Activated naive CD8-positive, alpha-beta T cell treated with anti-CD3 and anti-CD28 coated beads, Interleukin-2, amount 10 ng/mL, durations not matched to agents 7 days and 5 days (primary cell): ENCODE data around the gene ZMYM3. TPM values are rescaled to one million over a fixed set of nuclear protein-coding genes. Genes with fewer than 3 reads are reported as not detected.

Experiments used
- ATAC-seq: fragments of 150-1000 bp; cut with Tn5 transposase; one replicate; pipeline ENCODE4 v1.10.0; 2021; ENCODE audit warnings: low read depth, moderate library complexity
- POLR2A ChIA-PET: fragments of 350-600 bp; sonication (Branson Sonifier 250); formaldehyde crosslinking; loops from one replicate; lab custom pipeline; 2021; ENCODE audit warnings: antibody characterized with exemption; lab: Charles Lee
- DNase-seq: peaks from one replicate; pipeline ENCODE4 v3.0.0; 2021
- H3K27ac Mint-ChIP-seq: one replicate; pipeline ENCODE4 v1.8.0; 2022; ENCODE audit warnings: mild to moderate bottlenecking, mixed read lengths
- H3K27me3 Mint-ChIP-seq: one replicate; pipeline ENCODE4 v1.8.0; 2022; ENCODE audit warnings: mild to moderate bottlenecking, moderate library complexity, mixed read lengths
- H3K36me3 Mint-ChIP-seq: one replicate; pipeline ENCODE4 v1.8.0; 2021; ENCODE audit warnings: mild to moderate bottlenecking, mixed read lengths
- H3K4me1 Mint-ChIP-seq: one replicate; pipeline ENCODE4 v1.8.0; 2021; ENCODE audit warnings: mixed read lengths
- H3K4me3 Mint-ChIP-seq: one replicate; pipeline ENCODE4 v1.8.0; 2022; ENCODE audit warnings: mild to moderate bottlenecking, moderate library complexity, mixed read lengths
- H3K9me3 Mint-ChIP-seq: one replicate; pipeline ENCODE4 v1.8.0; 2021; ENCODE audit warnings: mixed read lengths
- total RNA-seq, 2 experiments: library from RNA; stranded (reverse); gene quantifications; one replicate each; pipeline ENCODE4 v1.2.3, GENCODE V29; 2021

ZMYM3 gene
- total RNA-seq, 2 experiments from 2014 or later, result 38.9 to 39.3 TPM

GRCh38 chrX:71244359-71245128 lies 9.4 kb downstream of the ZMYM3 start:
- ATAC-seq, result no peak
- Mint-ChIP-seq H3K27ac (no peak overlapping the region), H3K36me3 (peaks cover 23% of the 10 kb centered on the region), H3K9me3 (no peaks in the 10 kb centered on the region), H3K27me3 (no peaks in the 10 kb centered on the region), H3K4me1 (no peaks in the 10 kb centered on the region), H3K4me3 (no peak overlapping the region)
- POLR2A ChIA-PET, result no interaction called here
- DNase-seq, result no peak

- Mint-ChIP-seq H3K36me3 (peaks cover 25% of the 10 kb centered on the region), H3K9me3 (no peaks in the 10 kb centered on the region), H3K4me3 (no peak overlapping the region), H3K27ac (no peak overlapping the region), H3K27me3 (no peaks in the 10 kb centered on the region), H3K4me1 (no peaks in the 10 kb centered on the region)
- ATAC-seq, result no peak
- DNase-seq, result no peak
- POLR2A ChIA-PET, result no interaction called here
Measured at GRCh38 chrX:71241301-71241700, 12.6 kb downstream of the ZMYM3 start.

- Mint-ChIP-seq H3K36me3 (peaks cover 18% of the 10 kb centered on the region), H3K4me3 (no peak overlapping the region), H3K27me3 (no peaks in the 10 kb centered on the region), H3K9me3 (no peaks in the 10 kb centered on the region), H3K27ac (no peak overlapping the region), H3K4me1 (peaks cover 2% of the 10 kb centered on the region)
- POLR2A ChIA-PET, result no interaction called here
- DNase-seq (no peak), ATAC-seq (no peak)
Measured at GRCh38 chrX:71239781-71240180, 14.2 kb downstream of the ZMYM3 start.

GRCh38 chrX:71236836-71237235 lies 17.1 kb downstream of the ZMYM3 start:
- POLR2A ChIA-PET, result no interaction called here
- H3K9me3 Mint-ChIP-seq, result no peaks in the 10 kb centered on the region
- ATAC-seq (no peak), DNase-seq (no peak)
- no peaks in the 10 kb centered on the region for H3K27me3 Mint-ChIP-seq
- H3K4me3 Mint-ChIP-seq, result no peak overlapping the region
- H3K4me1 Mint-ChIP-seq, result peaks cover 2% of the 10 kb centered on the region
- H3K36me3 Mint-ChIP-seq, result peaks cover 13% of the 10 kb centered on the region
- no peak overlapping the region for H3K27ac Mint-ChIP-seq

- no peak overlapping the region for H3K4me3 Mint-ChIP-seq
- no peaks in the 10 kb centered on the region for H3K9me3 Mint-ChIP-seq
- peaks cover 2% of the 10 kb centered on the region for H3K4me1 Mint-ChIP-seq
- POLR2A ChIA-PET, result no interaction called here
- H3K27ac Mint-ChIP-seq, result no peak overlapping the region
- H3K36me3 Mint-ChIP-seq, result peaks cover 9% of the 10 kb centered on the region
- ATAC-seq (no peak), DNase-seq (no peak)
- peaks cover 2% of the 10 kb centered on the region for H3K27me3 Mint-ChIP-seq
Measured at GRCh38 chrX:71235482-71235881, 18.5 kb downstream of the ZMYM3 start.

- POLR2A ChIA-PET, result interaction anchor here (0.6 kb wide), 1 partner anchor 47 kb away, joined by 4 read pairs; no protein-coding TSS in a partner anchor
- H3K9me3 Mint-ChIP-seq, result no peaks in the 10 kb centered on the region
- no peaks in the 10 kb centered on the region for H3K36me3 Mint-ChIP-seq
- ATAC-seq (no peak), DNase-seq (no peak)
- H3K4me3 Mint-ChIP-seq, result no peak overlapping the region
- peaks cover 4% of the 10 kb centered on the region for H3K27me3 Mint-ChIP-seq
- no peak overlapping the region for H3K27ac Mint-ChIP-seq
- no peaks in the 10 kb centered on the region for H3K4me1 Mint-ChIP-seq
Measured at GRCh38 chrX:71228063-71228642, 25.8 kb downstream of the ZMYM3 start.

- Mint-ChIP-seq H3K9me3 (no peaks in the 10 kb centered on the region), H3K27ac (no peak overlapping the region), H3K4me3 (no peak overlapping the region), H3K27me3 (peaks cover 4% of the 10 kb centered on the region), H3K36me3 (no peaks in the 10 kb centered on the region), H3K4me1 (no peaks in the 10 kb centered on the region)
- no peak for DNase-seq
- POLR2A ChIA-PET, result interaction anchor here (0.6 kb wide), 1 partner anchor 47 kb away, joined by 4 read pairs; no protein-coding TSS in a partner anchor
- no peak for ATAC-seq
Measured at GRCh38 chrX:71227370-71228062, 26.4 kb downstream of the ZMYM3 start.

GRCh38 chrX:71225676-71226075 lies 28.3 kb downstream of the ZMYM3 start:
- DNase-seq (no peak), ATAC-seq (no peak)
- Mint-ChIP-seq H3K4me1 (no peaks in the 10 kb centered on the region), H3K9me3 (no peaks in the 10 kb centered on the region), H3K27ac (no peak overlapping the region), H3K4me3 (no peak overlapping the region), H3K27me3 (peaks cover 4% of the 10 kb centered on the region), H3K36me3 (no peaks in the 10 kb centered on the region)
- POLR2A ChIA-PET, result no interaction called here

GRCh38 chrX:71225009-71225408 lies 28.9 kb downstream of the ZMYM3 start:
- POLR2A ChIA-PET, result no interaction called here
- DNase-seq (no peak), ATAC-seq (no peak)
- H3K27ac Mint-ChIP-seq, result no peak overlapping the region
- H3K4me3 Mint-ChIP-seq, result no peak overlapping the region
- H3K9me3 Mint-ChIP-seq, result no peaks in the 10 kb centered on the region
- no peaks in the 10 kb centered on the region for H3K4me1 Mint-ChIP-seq
- peaks cover 3% of the 10 kb centered on the region for H3K27me3 Mint-ChIP-seq
- H3K36me3 Mint-ChIP-seq, result no peaks in the 10 kb centered on the region

GRCh38 chrX:71224098-71224708 lies 29.7 kb downstream of the ZMYM3 start:
- H3K4me1 Mint-ChIP-seq, result no peaks in the 10 kb centered on the region
- H3K36me3 Mint-ChIP-seq, result no peaks in the 10 kb centered on the region
- DNase-seq (no peak), ATAC-seq (no peak)
- no peak overlapping the region for H3K27ac Mint-ChIP-seq
- H3K9me3 Mint-ChIP-seq, result no peaks in the 10 kb centered on the region
- peaks cover 3% of the 10 kb centered on the region for H3K27me3 Mint-ChIP-seq
- H3K4me3 Mint-ChIP-seq, result no peak overlapping the region
- POLR2A ChIA-PET, result no interaction called here

GRCh38 chrX:71222929-71223328 lies 31.0 kb downstream of the ZMYM3 start, which contains the start of gene GJB1:
Gene GJB1 (plus strand): TSS chrX:71223224. CDS start chrX:71223708, 484 bp downstream.
- POLR2A ChIA-PET, result no interaction called here
- no peaks in the 10 kb centered on the region for H3K9me3 Mint-ChIP-seq
- DNase-seq (no peak), ATAC-seq (no peak)
- no peak within 1 kb of the TSS for H3K4me3 Mint-ChIP-seq
- peaks cover 3% of the 10 kb centered on the region for H3K27me3 Mint-ChIP-seq
- no peaks in the 10 kb centered on the region for H3K36me3 Mint-ChIP-seq
- H3K4me1 Mint-ChIP-seq, result no peaks in the 10 kb centered on the region
- no peak within 1 kb of the TSS for H3K27ac Mint-ChIP-seq

GRCh38 chrX:71221145-71221544 lies 32.8 kb downstream of the ZMYM3 start:
- DNase-seq (no peak), ATAC-seq (no peak)
- no peaks in the 10 kb centered on the region for H3K9me3 Mint-ChIP-seq
- H3K4me1 Mint-ChIP-seq, result peaks cover 4% of the 10 kb centered on the region
- no peak overlapping the region for H3K4me3 Mint-ChIP-seq
- POLR2A ChIA-PET, result no interaction called here
- H3K36me3 Mint-ChIP-seq, result no peaks in the 10 kb centered on the region
- H3K27ac Mint-ChIP-seq, result no peak overlapping the region
- H3K27me3 Mint-ChIP-seq, result peaks cover 3% of the 10 kb centered on the region

GRCh38 chrX:71217298-71217697 lies 36.6 kb downstream of the ZMYM3 start:
- DNase-seq (no peak), ATAC-seq (no peak)
- Mint-ChIP-seq H3K27me3 (peaks cover 6% of the 10 kb centered on the region), H3K36me3 (no peaks in the 10 kb centered on the region), H3K4me3 (no peak overlapping the region), H3K4me1 (peaks cover 7% of the 10 kb centered on the region), H3K27ac (no peak overlapping the region), H3K9me3 (no peaks in the 10 kb centered on the region)
- POLR2A ChIA-PET, result no interaction called here
